CD4-positive, alpha-beta T cell treated with Interleukin-4 for 4 hours (primary cell): Measurements from ENCODE around the gene NMU.
A peak's percentile ranks its signal among the peaks of the same experiment; 100 is the strongest.
"Not testable (repeated sequence)": the region's sequence is repeated elsewhere in the genome, so short reads cannot be mapped to it uniquely, and the experiment has no call there.

Experiments used
- DNase-seq: peaks from one replicate; pipeline ENCODE4 v3.0.0-alpha.2; 2020

NMU gene

GRCh38 chr4:55618546-55619143 is 17.5 kb downstream of the NMU start:
- DNase-seq, result no peak

- no peak for DNase-seq
These were observed 18.4 kb downstream of the NMU start for GRCh38 chr4:55617587-55618197.

GRCh38 chr4:55615008-55615407 is 21.1 kb downstream of the NMU start:
- no peak for DNase-seq

GRCh38 chr4:55613621-55614020 is 22.5 kb downstream of the NMU start:
- DNase-seq, result no peak

- DNase-seq, result no peak
These were observed 23.8 kb downstream of the NMU start for GRCh38 chr4:55612341-55612740.

GRCh38 chr4:55611358-55612059 is 24.6 kb downstream of the NMU start:
- DNase-seq, result no peak

- DNase-seq, result no peak
These were observed 25.7 kb downstream of the NMU start for GRCh38 chr4:55610381-55610780.

- DNase-seq, result no peak
These were observed 26.7 kb downstream of the NMU start for GRCh38 chr4:55609393-55609866.

GRCh38 chr4:55608591-55608990 is 27.5 kb downstream of the NMU start:
- no peak for DNase-seq

GRCh38 chr4:55604996-55605395 is 31.1 kb downstream of the NMU start:
- DNase-seq, result no peak

- DNase-seq, result no peak
These were observed 35.5 kb downstream of the NMU start for GRCh38 chr4:55600640-55601039.

GRCh38 chr4:55598641-55599040 is 37.5 kb downstream of the NMU start:
- DNase-seq, result no peak

- DNase-seq, result no peak
These were observed 44.1 kb downstream of the NMU start, which contains the start of gene PDCL2 for GRCh38 chr4:55592014-55592413. Gene PDCL2 (minus strand): TSS chr4:55592245. CDS start chr4:55592109, 136 bp downstream.

- no peak for DNase-seq
These were observed 47.9 kb downstream of the NMU start for GRCh38 chr4:55588160-55588559.

GRCh38 chr4:55582773-55583172 is 53.3 kb downstream of the NMU start:
- DNase-seq, result not testable (repeated sequence)

- no peak for DNase-seq
These were observed 57.6 kb downstream of the NMU start for GRCh38 chr4:55578341-55579010.

- no peak for DNase-seq
These were observed 60.6 kb downstream of the NMU start for GRCh38 chr4:55575513-55575912.

- no peak for DNase-seq
These were observed 61.8 kb downstream of the NMU start for GRCh38 chr4:55574252-55574651.

- no peak for DNase-seq
These were observed 64.3 kb downstream of the NMU start for GRCh38 chr4:55571806-55572205.

GRCh38 chr4:55568905-55569504 is 67.1 kb downstream of the NMU start:
- DNase-seq, result no peak

GRCh38 chr4:55561889-55562288 is 74.2 kb downstream of the NMU start:
- no peak for DNase-seq

- no peak for DNase-seq
These were observed 76.0 kb downstream of the NMU start for GRCh38 chr4:55560096-55560495.

GRCh38 chr4:55554453-55555030 is 81.6 kb downstream of the NMU start:
- peak; percentile 58 for DNase-seq
